Trophoblast cell (in vitro differentiated cells and primary cell): ENCODE results near the gene BMPER.

Source experiments
- DNase-seq, 2 donors: peaks; one replicate each; pipeline ENCODE4 v3.0.0-alpha.2; 2016
- H2AFZ ChIP-seq: 2 replicates; pipeline ENCODE4 v1.6.1; 2013; ENCODE audit warnings: low read length, moderate library complexity, mild to moderate bottlenecking; ENCODE audit not compliant: insufficient read depth, poor library complexity
- H2AK5ac ChIP-seq: 2 replicates; pipeline ENCODE4 v1.6.1; 2013; ENCODE audit warnings: mild to moderate bottlenecking, low read length
- H2BK120ac ChIP-seq: 2 replicates; pipeline ENCODE4 v1.6.1; 2013; ENCODE audit warnings: low read length, mild to moderate bottlenecking, moderate library complexity; ENCODE audit not compliant: insufficient read depth, poor library complexity
- H2BK12ac ChIP-seq: 2 replicates; pipeline ENCODE4 v1.6.1; 2013; ENCODE audit warnings: mild to moderate bottlenecking, low read length, moderate library complexity
- H2BK5ac ChIP-seq: 2 replicates; pipeline ENCODE4 v1.6.1; 2013; ENCODE audit warnings: low read length, low read depth, moderate library complexity, mild to moderate bottlenecking; ENCODE audit not compliant: poor library complexity
- H3K14ac ChIP-seq: 2 replicates; pipeline ENCODE4 v1.6.1; 2013; ENCODE audit warnings: mild to moderate bottlenecking, low read length
- H3K18ac ChIP-seq: 2 replicates; pipeline ENCODE4 v1.6.1; 2013; ENCODE audit warnings: mild to moderate bottlenecking, low read length
- H3K23ac ChIP-seq: 2 replicates; pipeline ENCODE4 v1.6.1; 2013; ENCODE audit warnings: low read length
- H3K27ac ChIP-seq: 2 replicates; pipeline ENCODE4 v1.5.1; 2013; ENCODE audit warnings: low read depth, mild to moderate bottlenecking, inconsistent platforms, low read length, moderate library complexity
- H3K27me3 ChIP-seq: 2 replicates; pipeline ENCODE4 v1.6.1; 2013; ENCODE audit warnings: inconsistent platforms, mild to moderate bottlenecking, low read length, moderate library complexity; ENCODE audit not compliant: insufficient read depth
- H3K36me3 ChIP-seq, 2 experiments: 1 replicate in 1 of 2; 2 replicates in 1 of 2; pipeline ENCODE4 v1.6.1; 2013; ENCODE audit warnings: low read length in 2 of 2, mild to moderate bottlenecking in 2 of 2, moderate library complexity in 1 of 2; ENCODE audit not compliant: insufficient read depth in 2 of 2, control insufficient read depth in 1 of 2
- H3K4ac ChIP-seq: 2 replicates; pipeline ENCODE4 v1.6.1; 2013; ENCODE audit warnings: low read depth, mild to moderate bottlenecking, low read length, moderate library complexity
- H3K4me1 ChIP-seq, 2 experiments: 1 replicate in 1 of 2; 2 replicates in 1 of 2; pipeline ENCODE4 v1.6.1; 2013; ENCODE audit warnings: low read length in 2 of 2, mild to moderate bottlenecking in 2 of 2, moderate library complexity in 1 of 2; ENCODE audit not compliant: insufficient read depth in 2 of 2, control insufficient read depth in 1 of 2
- H3K4me2 ChIP-seq: 2 replicates; pipeline ENCODE4 v1.6.1; 2013; ENCODE audit warnings: inconsistent platforms, mild to moderate bottlenecking, low read length, moderate library complexity
- H3K4me3 ChIP-seq: 2 replicates; pipeline ENCODE4 v1.5.1; 2013; ENCODE audit warnings: mild to moderate bottlenecking, low read depth, low read length, inconsistent platforms
- H3K79me1 ChIP-seq: one replicate; pipeline ENCODE4 v1.6.1; 2013; ENCODE audit warnings: low read length
- H3K79me2 ChIP-seq: 2 replicates; pipeline ENCODE4 v1.6.1; 2013; ENCODE audit warnings: low read length, mild to moderate bottlenecking; ENCODE audit not compliant: control insufficient read depth, insufficient read depth, poor library complexity
- H3K9ac ChIP-seq: 2 replicates; pipeline ENCODE4 v1.6.1; 2013; ENCODE audit warnings: mild to moderate bottlenecking, low read length
- H3K9me3 ChIP-seq: 2 replicates; pipeline ENCODE4 v1.6.1; 2013; ENCODE audit warnings: low read depth, mild to moderate bottlenecking, control low read depth, inconsistent platforms, low read length; ENCODE audit not compliant: insufficient read depth
- H4K12ac ChIP-seq: 2 replicates; pipeline ENCODE4 v1.6.1; 2013; ENCODE audit warnings: low read depth, mild to moderate bottlenecking, low read length, moderate library complexity
- H4K8ac ChIP-seq: 2 replicates; pipeline ENCODE4 v1.6.1; 2013; ENCODE audit warnings: low read depth, mild to moderate bottlenecking, low read length, moderate library complexity
- H4K91ac ChIP-seq: one replicate; pipeline ENCODE4 v1.6.1; 2013; ENCODE audit warnings: low read depth, mild to moderate bottlenecking, low read length, moderate library complexity
- WGBS: extraction: QIAGEN DNeasy Blood & Tissue Kit; methylation state at CpG from one replicate; pipeline ENCODE4 v1.1.7; 2013; ENCODE audit warnings: missing lambda C conversion rate; ENCODE audit not compliant: insufficient read length, insufficient coverage; ENCODE audit errors: extremely low coverage; 5-methylcytosine and 5-hydroxymethylcytosine counted together

BMPER gene

GRCh38 chr7:33979300-33979806, 74.0 kb downstream of the BMPER start:
- no peak overlapping the region for H3K18ac ChIP-seq
- H3K9ac ChIP-seq: no peak overlapping the region
- no peaks in the 10 kb centered on the region for H3K36me3 ChIP-seq
- no peak overlapping the region for H3K4ac ChIP-seq
- no peak overlapping the region for H3K23ac ChIP-seq
- no CpG with 5 or more reads among the region's 6 CpGs for WGBS
- H4K12ac ChIP-seq: no peak overlapping the region
- H2AK5ac ChIP-seq: peak overlapping the region; percentile 66
- no peaks in the 10 kb centered on the region for H3K9me3 ChIP-seq
- no peak overlapping the region for H3K4me2 ChIP-seq
- H4K91ac ChIP-seq: peak overlapping the region; percentile 75
- peaks cover 3% of the 10 kb centered on the region for H3K79me1 ChIP-seq
- no peak overlapping the region for H3K4me3 ChIP-seq
- peak in 1 of 2 donors; percentile 28 for DNase-seq
- no peak overlapping the region for H4K8ac ChIP-seq
- H3K14ac ChIP-seq: peak overlapping the region; percentile 48
- H2BK120ac ChIP-seq: peak overlapping the region; percentile 74
- H3K27me3 ChIP-seq: no peaks in the 10 kb centered on the region
- H2AFZ ChIP-seq: no peak overlapping the region
- peaks cover 10 to 19% of the 10 kb centered on the region in 2 experiments for H3K4me1 ChIP-seq
- peak overlapping the region; percentile 60 for H3K27ac ChIP-seq
- H3K79me2 ChIP-seq: peaks cover 1% of the 10 kb centered on the region
- peak overlapping the region; percentile 42 for H2BK12ac ChIP-seq
- H2BK5ac ChIP-seq: peak overlapping the region; percentile 60

GRCh38 chr7:33979807-33980355, 74.5 kb downstream of the BMPER start:
- Histone ChIP-seq H3K14ac (no peak overlapping the region), H4K8ac (no peak overlapping the region), H2BK5ac (no peak overlapping the region), H3K18ac (no peak overlapping the region), H3K9me3 (no peaks in the 10 kb centered on the region), H4K91ac (peak overlapping the region; percentile 75), H3K4me1 (peaks cover 10 to 19% of the 10 kb centered on the region in 2 experiments), H3K9ac (no peak overlapping the region), H3K4ac (no peak overlapping the region), H3K79me2 (peaks cover 1% of the 10 kb centered on the region), H2AK5ac (no peak overlapping the region), H3K27ac (peak overlapping the region; percentile 60), H2BK120ac (no peak overlapping the region), H3K79me1 (peaks cover 3% of the 10 kb centered on the region), H2BK12ac (no peak overlapping the region), H4K12ac (no peak overlapping the region), H3K36me3 (no peaks in the 10 kb centered on the region), H3K23ac (no peak overlapping the region), H3K27me3 (no peaks in the 10 kb centered on the region), H3K4me3 (no peak overlapping the region), H2AFZ (no peak overlapping the region), H3K4me2 (no peak overlapping the region)
- WGBS: no CpG with 5 or more reads among the region's 8 CpGs
- peak; percentile 75 to 98 for DNase-seq

- H3K4me2 ChIP-seq: no peak overlapping the region
- no peak overlapping the region for H3K4ac ChIP-seq
- no peak overlapping the region for H3K18ac ChIP-seq
- no peak overlapping the region for H4K8ac ChIP-seq
- H2BK5ac ChIP-seq: no peak overlapping the region
- H2BK120ac ChIP-seq: no peak overlapping the region
- no peak overlapping the region for H2AK5ac ChIP-seq
- H3K27me3 ChIP-seq: no peaks in the 10 kb centered on the region
- H3K79me1 ChIP-seq: peaks cover 3% of the 10 kb centered on the region
- H3K23ac ChIP-seq: no peak overlapping the region
- peak overlapping the region; percentile 20 for H4K91ac ChIP-seq
- no peak overlapping the region for H3K4me3 ChIP-seq
- peaks cover 10 to 19% of the 10 kb centered on the region in 2 experiments for H3K4me1 ChIP-seq
- H3K79me2 ChIP-seq: peaks cover 1% of the 10 kb centered on the region
- H2AFZ ChIP-seq: no peak overlapping the region
- no peak overlapping the region for H3K9ac ChIP-seq
- no peak overlapping the region for H2BK12ac ChIP-seq
- no peak overlapping the region for H3K14ac ChIP-seq
- no peaks in the 10 kb centered on the region for H3K36me3 ChIP-seq
- no peak overlapping the region for H4K12ac ChIP-seq
- no peaks in the 10 kb centered on the region for H3K9me3 ChIP-seq
- DNase-seq: no peak
- WGBS: no CpG with 5 or more reads among the region's 3 CpGs
- H3K27ac ChIP-seq: no peak overlapping the region
These were observed 75.9 kb downstream of the BMPER start for GRCh38 chr7:33981226-33981625.

- peaks cover 1% of the 10 kb centered on the region for H3K79me2 ChIP-seq
- H2AK5ac ChIP-seq: no peak overlapping the region
- no peak overlapping the region for H3K27ac ChIP-seq
- no peak overlapping the region for H3K4me2 ChIP-seq
- peaks cover 10 to 19% of the 10 kb centered on the region in 2 experiments for H3K4me1 ChIP-seq
- no peak overlapping the region for H3K9ac ChIP-seq
- no CpG with 5 or more reads among the region's 5 CpGs for WGBS
- no peak overlapping the region for H3K18ac ChIP-seq
- no peak overlapping the region for H3K23ac ChIP-seq
- H2BK5ac ChIP-seq: no peak overlapping the region
- no peak for DNase-seq
- no peaks in the 10 kb centered on the region for H3K27me3 ChIP-seq
- no peak overlapping the region for H3K4me3 ChIP-seq
- H4K91ac ChIP-seq: no peak overlapping the region
- no peak overlapping the region for H2BK12ac ChIP-seq
- peak overlapping the region; percentile 7 for H2BK120ac ChIP-seq
- H4K12ac ChIP-seq: no peak overlapping the region
- no peaks in the 10 kb centered on the region for H3K9me3 ChIP-seq
- peak overlapping the region; percentile 23 for H4K8ac ChIP-seq
- H3K14ac ChIP-seq: no peak overlapping the region
- H2AFZ ChIP-seq: no peak overlapping the region
- H3K36me3 ChIP-seq: no peaks in the 10 kb centered on the region
- H3K79me1 ChIP-seq: peaks cover 3% of the 10 kb centered on the region
- no peak overlapping the region for H3K4ac ChIP-seq
These were observed 76.5 kb downstream of the BMPER start for GRCh38 chr7:33981671-33982424.
